Stimulated activated naive B cell treated with anti-CD40 and anti-IgM and Interleukin-4, amounts not matched to agents 10 μg/mL and 1 μg/mL and 100 μg/mL, for 72 hours (primary cell): ENCODE measurements around the gene TH.
"Not testable (repeated sequence)": the region's sequence is repeated elsewhere in the genome, so short reads cannot be mapped to it uniquely, and the experiment has no call there.

Experiments used
- ATAC-seq, 2 donors: fragments of 150-1000 bp; cut with Tn5 transposase; replicated peaks; 2 replicates each; pipeline ENCODE4 v1.10.0; 2021; ENCODE audit warnings: moderate library complexity in 1 of 2
- DNase-seq: peaks from one replicate; pipeline ENCODE4 v3.0.0; 2021
- H3K27ac Mint-ChIP-seq: one replicate; pipeline ENCODE4 v1.8.0; 2022; ENCODE audit warnings: mild to moderate bottlenecking, mixed read lengths
- H3K27me3 Mint-ChIP-seq, 2 donors: one replicate each; pipeline ENCODE4 v1.8.0; 2022; ENCODE audit warnings: mixed read lengths in 2 of 2
- H3K36me3 Mint-ChIP-seq, 2 donors: one replicate each; pipeline ENCODE4 v1.8.0; 2022; ENCODE audit warnings: mixed read lengths in 2 of 2, mild to moderate bottlenecking in 1 of 2
- H3K4me1 Mint-ChIP-seq, 2 donors: one replicate each; pipeline ENCODE4 v1.8.0; 2022; ENCODE audit warnings: mixed read lengths in 2 of 2, mild to moderate bottlenecking in 1 of 2
- H3K4me3 Mint-ChIP-seq, 2 donors: one replicate each; pipeline ENCODE4 v1.8.0; 2022; ENCODE audit warnings: mild to moderate bottlenecking in 2 of 2, mixed read lengths in 2 of 2, moderate library complexity in 1 of 2
- H3K9me3 Mint-ChIP-seq, 2 donors: one replicate each; pipeline ENCODE4 v1.8.0; 2022; ENCODE audit warnings: mixed read lengths in 2 of 2, mild to moderate bottlenecking in 1 of 2

The TH gene

GRCh38 chr11:2128511-2129307 lies 42.9 kb downstream of the TH start:
- ATAC-seq (no peak), DNase-seq (no peak)
- Mint-ChIP-seq H3K27me3 (peaks cover 76% of the 10 kb centered on the region in 2 donors), H3K4me1 (peaks cover 0 to 9% of the 10 kb centered on the region in 2 donors), H3K36me3 (no peaks in the 10 kb centered on the region), H3K4me3 (no peak overlapping the region), H3K27ac (no peak overlapping the region), H3K9me3 (peaks cover 18 to 32% of the 10 kb centered on the region in 2 donors)

DNA sequence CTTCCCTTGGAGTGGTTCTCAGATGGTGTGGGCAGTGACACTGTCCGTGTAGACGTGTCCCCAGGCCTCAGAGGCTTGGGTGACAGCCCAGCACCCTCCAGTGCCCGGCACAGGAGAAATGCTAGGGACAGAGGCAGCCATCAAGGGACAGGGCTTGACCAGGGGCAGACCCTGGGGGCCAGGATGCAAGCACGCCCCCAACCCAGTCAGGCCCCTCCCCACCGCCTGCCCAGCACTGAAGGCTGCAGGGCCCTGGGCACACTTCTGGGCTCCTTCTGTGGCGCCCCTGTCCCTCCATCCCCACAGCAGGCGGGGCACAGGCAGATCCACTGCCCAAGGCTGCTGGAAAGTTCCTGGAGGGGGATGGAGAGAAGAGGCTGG lies 43.5 kb downstream of the TH start:
- Mint-ChIP-seq H3K27me3 (peaks cover 76% of the 10 kb centered on the region in 2 donors), H3K36me3 (no peaks in the 10 kb centered on the region), H3K27ac (no peak overlapping the region), H3K4me3 (no peak overlapping the region), H3K9me3 (peaks cover 18 to 34% of the 10 kb centered on the region in 2 donors), H3K4me1 (peaks cover 0 to 7% of the 10 kb centered on the region in 2 donors)
- no peak for DNase-seq
- ATAC-seq = no peak

DNA sequence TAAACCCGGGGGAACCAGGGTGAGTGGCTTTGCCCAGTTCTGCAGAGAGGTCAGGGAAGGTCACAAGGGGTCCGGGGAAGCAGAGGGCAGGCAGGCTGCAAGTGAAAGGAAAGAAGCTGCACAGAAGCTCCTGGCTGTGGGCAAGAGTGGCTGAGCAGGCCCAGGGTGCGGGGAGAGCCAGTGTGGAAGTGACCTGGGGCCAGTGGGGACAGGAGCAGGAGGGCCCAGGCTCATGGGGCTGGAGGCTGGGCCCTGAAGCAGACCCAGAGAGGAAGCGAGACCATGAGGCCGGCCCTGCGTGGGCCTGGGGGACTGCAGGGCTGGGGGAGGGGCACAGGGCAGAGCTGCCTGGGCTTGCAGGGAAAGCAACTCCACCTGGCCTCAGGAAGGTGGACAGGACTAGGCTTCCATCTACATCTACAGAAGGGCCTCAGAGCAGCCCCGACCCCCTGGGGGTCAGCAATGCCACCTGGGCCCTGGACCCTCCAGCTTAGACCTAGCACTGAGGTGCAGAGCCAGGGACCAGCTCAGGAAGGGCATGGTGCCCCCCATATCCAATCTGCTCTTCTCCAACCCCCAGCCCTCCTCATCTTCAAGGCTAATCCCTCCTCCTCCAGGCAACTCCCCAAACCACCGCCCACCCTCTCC lies 44.0 kb downstream of the TH start:
- peaks cover 0 to 6% of the 10 kb centered on the region in 2 donors for H3K4me1 Mint-ChIP-seq
- no peaks in the 10 kb centered on the region for H3K36me3 Mint-ChIP-seq
- ATAC-seq = no peak
- no peak overlapping the region for H3K4me3 Mint-ChIP-seq
- peaks cover 72 to 74% of the 10 kb centered on the region in 2 donors for H3K27me3 Mint-ChIP-seq
- no peak for DNase-seq
- H3K9me3 Mint-ChIP-seq = peaks cover 18 to 34% of the 10 kb centered on the region in 2 donors
- no peak overlapping the region for H3K27ac Mint-ChIP-seq

- Mint-ChIP-seq H3K4me1 (peaks cover 0 to 6% of the 10 kb centered on the region in 2 donors), H3K36me3 (no peaks in the 10 kb centered on the region), H3K4me3 (no peak overlapping the region), H3K9me3 (peaks cover 14 to 32% of the 10 kb centered on the region in 2 donors), H3K27me3 (peaks cover 70 to 73% of the 10 kb centered on the region in 2 donors), H3K27ac (no peak overlapping the region)
- no peak for ATAC-seq
- no peak for DNase-seq
Measured at GRCh38 chr11:2126520-2127085, 45.0 kb downstream of the TH start.

DNA sequence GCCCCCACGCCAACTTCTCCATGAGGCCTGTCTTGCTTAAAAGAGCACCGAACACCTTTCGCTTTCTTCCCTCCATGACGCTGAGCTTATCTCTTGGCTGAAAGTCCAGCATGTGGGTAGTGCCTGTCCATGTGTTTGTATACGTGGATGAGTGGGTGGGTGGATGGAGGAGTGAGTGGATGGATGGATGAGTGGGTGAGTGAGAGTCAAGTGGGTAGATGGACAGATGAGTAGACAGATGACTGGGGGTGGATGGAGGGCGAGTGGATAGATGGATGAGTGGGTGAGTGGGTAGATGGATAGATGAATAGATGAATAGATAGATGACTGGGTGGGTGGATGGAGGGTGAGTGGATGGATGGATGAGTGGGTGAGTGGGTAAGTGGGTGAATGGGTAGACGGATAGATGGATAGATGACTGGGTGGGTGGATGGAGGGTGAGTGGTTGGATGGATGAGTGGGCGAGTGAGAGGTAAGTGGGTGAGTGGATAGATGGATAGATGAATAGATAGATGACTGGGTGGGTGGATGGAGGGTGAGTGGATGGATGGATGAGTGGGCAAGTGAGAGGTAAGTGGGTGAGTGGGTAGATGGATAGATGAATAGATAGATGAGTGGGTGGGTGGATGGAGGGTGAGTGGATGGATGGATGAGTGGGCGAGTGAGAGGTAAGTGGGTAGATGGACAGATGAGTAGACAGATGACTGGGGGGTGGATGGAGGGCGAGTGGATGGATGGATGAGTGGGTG lies 46.7 kb downstream of the TH start:
- peaks cover 69 to 75% of the 10 kb centered on the region in 2 donors for H3K27me3 Mint-ChIP-seq
- H3K27ac Mint-ChIP-seq, DNase-seq, H3K4me3 Mint-ChIP-seq, H3K36me3 Mint-ChIP-seq, ATAC-seq, H3K4me1 Mint-ChIP-seq: not testable (repeated sequence)
- peaks cover 10 to 24% of the 10 kb centered on the region in 2 donors for H3K9me3 Mint-ChIP-seq

DNA sequence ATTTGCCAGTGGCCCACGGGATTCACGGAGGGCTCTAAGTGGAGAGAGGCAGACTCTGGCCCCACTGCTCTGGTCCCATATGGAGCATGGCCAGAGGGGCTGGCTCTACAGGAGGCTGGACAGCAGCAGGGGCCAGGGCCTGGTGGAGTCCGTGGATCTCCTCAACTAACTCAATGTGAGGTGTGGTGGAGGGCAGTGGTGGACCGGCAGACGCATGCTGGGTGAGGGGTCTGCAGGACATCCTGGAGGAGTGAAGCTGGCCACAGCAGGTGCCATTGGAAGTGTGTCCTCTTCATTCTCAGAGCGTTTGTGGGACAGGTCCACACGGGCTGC lies 48.0 kb downstream of the TH start:
- Mint-ChIP-seq H3K36me3 (no peaks in the 10 kb centered on the region), H3K27me3 (peaks cover 63 to 71% of the 10 kb centered on the region in 2 donors), H3K9me3 (peaks cover 10 to 24% of the 10 kb centered on the region in 2 donors), H3K4me1 (peaks cover 0 to 3% of the 10 kb centered on the region in 2 donors), H3K27ac (no peak overlapping the region), H3K4me3 (no peak overlapping the region)
- ATAC-seq (no peak), DNase-seq (no peak)

GRCh38 chr11:2122907-2123627 lies 48.5 kb downstream of the TH start:
- DNase-seq = no peak
- peaks cover 0 to 3% of the 10 kb centered on the region in 2 donors for H3K4me1 Mint-ChIP-seq
- H3K4me3 Mint-ChIP-seq = no peak overlapping the region
- H3K27ac Mint-ChIP-seq = no peak overlapping the region
- H3K9me3 Mint-ChIP-seq = peaks cover 10 to 24% of the 10 kb centered on the region in 2 donors
- ATAC-seq = no peak
- peaks cover 67 to 71% of the 10 kb centered on the region in 2 donors for H3K27me3 Mint-ChIP-seq
- H3K36me3 Mint-ChIP-seq = no peaks in the 10 kb centered on the region

- Mint-ChIP-seq H3K4me3 (no peak overlapping the region), H3K27me3 (peaks cover 61 to 68% of the 10 kb centered on the region in 2 donors), H3K4me1 (peaks cover 0 to 3% of the 10 kb centered on the region in 2 donors), H3K9me3 (peaks cover 11 to 24% of the 10 kb centered on the region in 2 donors), H3K36me3 (no peaks in the 10 kb centered on the region), H3K27ac (no peak overlapping the region)
- DNase-seq (no peak), ATAC-seq (no peak)
Measured at GRCh38 chr11:2122222-2122906, 49.3 kb downstream of the TH start.

GRCh38 chr11:2121227-2122130 lies 50.1 kb downstream of the TH start:
- Mint-ChIP-seq H3K27ac (no peak overlapping the region), H3K27me3 (peaks cover 56 to 65% of the 10 kb centered on the region in 2 donors), H3K9me3 (peaks cover 13 to 24% of the 10 kb centered on the region in 2 donors), H3K4me1 (peaks cover 0 to 3% of the 10 kb centered on the region in 2 donors), H3K4me3 (no peak overlapping the region), H3K36me3 (no peaks in the 10 kb centered on the region)
- no peak for ATAC-seq
- no peak for DNase-seq

DNA sequence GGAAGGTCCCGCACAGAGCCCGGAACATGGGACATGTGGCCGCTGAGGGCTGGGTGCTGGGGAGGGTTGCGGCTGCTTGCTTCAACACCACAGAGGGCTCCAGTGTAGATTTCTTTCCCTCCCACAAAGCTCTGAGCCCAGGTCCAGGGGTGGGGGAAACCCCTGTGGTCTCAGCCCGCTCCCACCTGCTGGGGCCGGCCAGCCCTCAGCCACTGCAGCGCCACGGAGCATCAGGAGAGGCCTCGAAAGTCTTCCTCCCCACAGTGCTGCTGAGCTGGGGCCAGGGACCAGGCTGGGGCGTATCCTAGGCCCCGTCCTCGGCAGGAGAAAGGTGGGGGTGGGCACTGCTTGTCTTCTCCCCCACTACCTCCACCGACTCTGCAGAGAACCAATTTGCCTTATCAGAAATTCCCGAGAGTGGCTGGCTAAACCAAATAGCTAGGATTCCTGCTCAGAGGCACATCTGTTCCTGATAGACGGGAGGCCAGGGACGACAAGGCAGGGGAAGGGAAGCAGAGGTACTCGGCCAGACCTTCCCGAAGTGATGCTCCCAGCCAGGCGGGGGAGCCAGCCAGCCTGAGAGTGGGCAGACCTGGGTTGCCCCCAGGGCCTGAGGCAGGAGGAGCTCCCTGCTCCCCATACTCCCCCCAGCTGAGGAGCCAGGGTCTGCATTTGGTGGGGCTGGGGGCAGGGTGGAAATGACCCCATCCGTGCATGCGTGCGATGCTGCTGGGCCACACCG lies 51.1 kb downstream of the TH start:
- no peak overlapping the region for H3K4me3 Mint-ChIP-seq
- H3K36me3 Mint-ChIP-seq = peaks cover 0 to 3% of the 10 kb centered on the region in 2 donors
- DNase-seq (no peak), ATAC-seq (no peak)
- H3K4me1 Mint-ChIP-seq = peaks cover 0 to 3% of the 10 kb centered on the region in 2 donors
- H3K27me3 Mint-ChIP-seq = peaks cover 52 to 59% of the 10 kb centered on the region in 2 donors
- H3K9me3 Mint-ChIP-seq = peaks cover 14 to 19% of the 10 kb centered on the region in 2 donors
- no peak overlapping the region for H3K27ac Mint-ChIP-seq

GRCh38 chr11:2118677-2119076 lies 52.9 kb downstream of the TH start:
- H3K27me3 Mint-ChIP-seq = peaks cover 35 to 46% of the 10 kb centered on the region in 2 donors
- no peak for ATAC-seq

GRCh38 chr11:2116680-2117079 lies 54.9 kb downstream of the TH start:
- H3K9me3 Mint-ChIP-seq = peaks cover 5 to 7% of the 10 kb centered on the region in 2 donors
- no peak overlapping the region for H3K27ac Mint-ChIP-seq
- peaks cover 24 to 30% of the 10 kb centered on the region in 2 donors for H3K27me3 Mint-ChIP-seq
- H3K4me1 Mint-ChIP-seq = no peaks in the 10 kb centered on the region
- ATAC-seq (no peak), DNase-seq (no peak)
- peaks cover 0 to 3% of the 10 kb centered on the region in 2 donors for H3K36me3 Mint-ChIP-seq
- H3K4me3 Mint-ChIP-seq = no peak overlapping the region

More at GRCh38 chr11:2118677-2119076, 52.9 kb downstream of the TH start:
- Mint-ChIP-seq H3K4me1 (no peaks in the 10 kb centered on the region), H3K27ac (no peak overlapping the region), H3K36me3 (peaks cover 0 to 3% of the 10 kb centered on the region in 2 donors), H3K9me3 (peaks cover 7% of the 10 kb centered on the region in 2 donors), H3K4me3 (no peak overlapping the region)
- no peak for DNase-seq
